K562 (cell line): ENCODE results near the gene SCN7A. TPM values are rescaled to one million over a fixed set of nuclear protein-coding genes. Genes with fewer than 3 reads are reported as not detected.

Experiments used
- ATAC-seq: fragments of 200-7000 bp; cut with Tn5 transposase; 3 replicates; pipeline ENCODE4 v1.9.1; 2020; ENCODE audit warnings: moderate library complexity
- BruUV-seq: library from RNA; stranded (reverse); fragments of 400-500 nt; replicated peaks from 2 replicates; lab custom pipeline; 2021; lab: Mats Ljungman, UMichigan
- CTCF ChIA-PET: fragments of 300-600 bp; formaldehyde crosslinking; extraction: SDS; loops from one replicate; lab custom pipeline; 2021; ENCODE audit warnings: low intra/inter-chr PET ratio; lab: Yijun Ruan, JAX
- POLR2A ChIA-PET: fragments of 300-600, 350-650 bp; sonication (Branson Sonifier 250); formaldehyde crosslinking; extraction: SDS; loops from one replicate; lab custom pipeline; 2021; ENCODE audit warnings: antibody characterized with exemption, inconsistent platforms; lab: Yijun Ruan, JAX
- DNase-seq, 4 experiments: peaks; one replicate each; pipeline versions ENCODE4 v3.0.0 to v3.0.0-alpha.2; 2011 to 2018; ENCODE audit warnings: low spot score in 3 of 4, mixed read lengths in 3 of 4; ENCODE audit errors: extremely low read depth in 1 of 4
- FAIRE-seq: peaks from 2 replicates; lab custom pipeline; 2011; peaks lifted over from hg19 to GRCh38; lab: Jason Lieb, UNC
- H2AFZ ChIP-seq: 2 replicates; pipeline ENCODE4 v1.6.0; 2011; ENCODE audit warnings: low read depth, low read length, control low read depth, inconsistent platforms
- H3K27ac ChIP-seq: fragments of 200-600 bp; 3 replicates; pipeline ENCODE4 v1.8.0; 2011; ENCODE audit warnings: low read depth, mild to moderate bottlenecking, control low read depth, inconsistent platforms, low read length, moderate library complexity, mixed read lengths; ENCODE audit errors: extremely low read depth
- H3K27me3 ChIP-seq, 2 experiments: fragments of 300-600 bp in 1 of 2; 2 replicates in 1 of 2; 3 replicates in 1 of 2; pipeline versions ENCODE4 v1.6.0 to v1.8.0; 2011; ENCODE audit warnings: inconsistent platforms in 2 of 2, low read length in 2 of 2, mild to moderate bottlenecking in 1 of 2, mixed read lengths in 1 of 2, moderate library complexity in 1 of 2; ENCODE audit not compliant: control insufficient read depth in 2 of 2, insufficient read depth in 2 of 2
- H3K36me3 ChIP-seq: fragments of 300-600 bp; 3 replicates; pipeline ENCODE4 v1.8.0; 2011; ENCODE audit warnings: mild to moderate bottlenecking, low read length, inconsistent platforms; ENCODE audit not compliant: control insufficient read depth, insufficient read depth
- H3K4me1 ChIP-seq, 2 experiments: fragments of 200-600 bp in 1 of 2; replicated peaks in 1 of 2; 2 replicates in 1 of 2; 3 replicates in 1 of 2; pipeline versions ENCODE4 v1.5.1 to v1.8.0; 2011; ENCODE audit warnings: inconsistent platforms in 2 of 2, low read length in 2 of 2, mild to moderate bottlenecking in 1 of 2, mixed read lengths in 1 of 2, moderate library complexity in 1 of 2; ENCODE audit not compliant: control insufficient read depth in 2 of 2, insufficient read depth in 2 of 2
- H3K4me2 ChIP-seq: 2 replicates; pipeline ENCODE4 v1.6.1; 2011; ENCODE audit warnings: low read length, control low read depth, inconsistent platforms, mixed read lengths; ENCODE audit not compliant: insufficient read depth
- H3K4me3 ChIP-seq: fragments of 200-600 bp; sonication (generic), shearing (Covaris generic); 2 replicates; pipeline ENCODE4 v1.5.1; 2016; ENCODE audit warnings: control low read depth, inconsistent platforms
- H3K79me2 ChIP-seq: fragments of 200-600 bp; 3 replicates; pipeline ENCODE4 v1.8.0; 2011; ENCODE audit warnings: low read length, inconsistent platforms; ENCODE audit not compliant: control insufficient read depth, insufficient read depth
- H3K9ac ChIP-seq, 2 experiments: 2 replicates each; pipeline versions ENCODE4 v1.6.0 to v1.6.1; 2011; ENCODE audit warnings: low read depth in 2 of 2, low read length in 2 of 2, control low read depth in 1 of 2, inconsistent platforms in 1 of 2, mild to moderate bottlenecking in 1 of 2, mixed read lengths in 1 of 2; ENCODE audit not compliant: insufficient read depth in 1 of 2
- H3K9me1 ChIP-seq: one replicate; pipeline ENCODE4 v1.6.0; 2011; ENCODE audit warnings: inconsistent platforms, mild to moderate bottlenecking, low read length, moderate library complexity; ENCODE audit not compliant: control insufficient read depth, insufficient read depth
- H3K9me3 ChIP-seq: replicated peaks from 2 replicates; pipeline ENCODE4 v1.5.1; 2011; ENCODE audit warnings: low read depth, low read length, inconsistent platforms; ENCODE audit not compliant: control insufficient read depth, insufficient read depth
- H4K20me1 ChIP-seq: replicated peaks from 2 replicates; pipeline ENCODE4 v1.6.1; 2011; ENCODE audit warnings: low read length, inconsistent platforms, mixed read lengths; ENCODE audit not compliant: control insufficient read depth, insufficient read depth
- CBX1 ChIP-seq: sonication (generic); IDR thresholded peaks from 2 replicates; pipeline ENCODE4 v1.6.1; 2016; ENCODE audit warnings: antibody characterized with exemption, low read depth, mild to moderate bottlenecking
- DEAF1 ChIP-seq: fragments of 450-650 bp; formaldehyde crosslinking; IDR thresholded peaks from 2 replicates; pipeline ENCODE4 v1.4.0; 2020; ENCODE audit warnings: mild to moderate bottlenecking, moderate library complexity
- DPF2 ChIP-seq: fragments of 450-650 bp; IDR thresholded peaks from 2 replicates; pipeline ENCODE4 v1.6.1; 2016
- MTA3 ChIP-seq: fragments of 450-650 bp; formaldehyde crosslinking; IDR thresholded peaks from 2 replicates; pipeline ENCODE4 v1.6.1; 2017; ENCODE audit warnings: mild to moderate bottlenecking, borderline replicate concordance
- SMAD3 ChIP-seq: fragments of 450-650 bp; formaldehyde crosslinking; conservative IDR thresholded peaks from 2 replicates; pipeline ENCODE4 v1.4.0; 2020; ENCODE audit warnings: mild to moderate bottlenecking
- SRSF7 ChIP-seq: fragments of 200-400 bp; formaldehyde crosslinking; optimal IDR thresholded peaks from 2 replicates; pipeline ENCODE3; 2017; ENCODE audit warnings: mild to moderate bottlenecking, low read depth, low read length
- TCFL5 ChIP-seq: fragments of 250-450 bp; sonication (Bioruptor Pico); conservative IDR thresholded peaks from 2 replicates; pipeline ENCODE4 v1.6.1; 2021; ENCODE audit warnings: mild to moderate bottlenecking, moderate library complexity, matching md5 sums
- ZBTB26 ChIP-seq: fragments of 450-650 bp; formaldehyde crosslinking; IDR thresholded peaks from 2 replicates; pipeline ENCODE4 v1.4.0; 2022; ENCODE audit warnings: missing genetic modification characterization
- ZBTB9 ChIP-seq: fragments of 450-650 bp; formaldehyde crosslinking; IDR thresholded peaks from 2 replicates; pipeline ENCODE4 v1.4.0; 2020; ENCODE audit warnings: mild to moderate bottlenecking, moderate library complexity
- ZFP36 ChIP-seq: fragments of 150-350 bp; IDR thresholded peaks from 2 replicates; pipeline ENCODE4 v1.6.1; 2018; ENCODE audit warnings: low read length, low read depth; ENCODE audit not compliant: partially characterized antibody
- ZNF280B ChIP-seq: fragments of 250-450 bp; sonication (Bioruptor Pico); IDR thresholded peaks from 2 replicates; pipeline ENCODE4 v1.5.1; 2021; ENCODE audit warnings: mild to moderate bottlenecking
- ZNF316 ChIP-seq: fragments of 450-650 bp; IDR thresholded peaks from 2 replicates; pipeline ENCODE4 v1.6.1; 2016
- ZNF589 ChIP-seq: fragments of 200-800 bp; sonication (Bioruptor generic); IDR thresholded peaks from 2 replicates; pipeline ENCODE4 v1.6.1; 2016; ENCODE audit warnings: low read depth, missing genetic modification characterization, missing compliant biosample characterization
- ZNF644 ChIP-seq: fragments of 200-800 bp; sonication (Bioruptor generic); IDR thresholded peaks from 2 replicates; pipeline ENCODE4 v1.6.1; 2016; ENCODE audit warnings: low read depth, missing genetic modification characterization, missing compliant biosample characterization
- WGBS: fragments of 100-300 bp; shearing (Covaris generic); methylation state at CpG from one replicate; pipeline ENCODE4 v1.1.6; 2016; ENCODE audit warnings: low coverage, mixed read lengths; ENCODE audit not compliant: insufficient coverage; ENCODE audit errors: missing lambda C conversion rate; 5-methylcytosine and 5-hydroxymethylcytosine counted together
- in situ Hi-C: fragments of 300-500 bp; cut with MboI; formaldehyde crosslinking; loops from 4 replicates; pipeline ENCODE4 v1.15.0; 2018; ENCODE audit warnings: inconsistent platforms, mixed read lengths
- intact Hi-C: fragments of 100-400 bp; cut with micrococcal nuclease; formaldehyde crosslinking; loops from 2 replicates; pipeline ENCODE4 v1.14.2; 2022
- polyA plus RNA-seq, 8 experiments: library from polyadenylated mRNA; depleted of rRNA in 4 of 8; stranded (reverse) in 5 of 8; unstranded in 3 of 8; fragments of >200 nt; fragmentation: Nextera tagmentation in 2 of 8; fragmentation: Illumina TruSeq in 1 of 8; extraction: Ambion mirVana in 2 of 8; extraction: Trizol in 1 of 8; gene quantifications; 2 replicates each; pipeline versions ENCODE4 v1.2.1 to v1.2.3, GENCODE V29; 2011 to 2014; ENCODE audit warnings: inconsistent platforms in 1 of 8, missing spikeins in 1 of 8
- total RNA-seq, 7 experiments: library from RNA; depleted of rRNA in 6 of 7; stranded (reverse); fragments of >200 nt in 6 of 7; fragmentation: Illumina TruSeq in 2 of 7; extraction: Trizol in 2 of 7; gene quantifications; 2 replicates each; pipeline versions ENCODE4 v1.2.1 to v1.2.3, GENCODE V29; 2011 to 2021; ENCODE audit warnings: low replicate concordance in 1 of 7

SCN7A gene
- total and polyA plus RNA-seq, 9 of the 15 experiments (the other 6 are each of a cell fraction or from before 2014, with no cell fraction given): under 0.01 to 0.05 (median 0.03) TPM; not detected in 3

GRCh38 chr2:166357068-166357949 is 136.7 kb downstream of the SCN7A start:
- in situ Hi-C loops: no loop called here
- POLR2A ChIA-PET: interaction anchor here (0.7 to 2.6 kb wide), 7 partner anchors 10 to 42 kb away, joined by 3 to 12 read pairs (median 4); no protein-coding TSS in a partner anchor
- CTCF ChIA-PET: interaction anchor here (0.6 kb wide), 1 partner anchor 413 kb away, joined by 3 read pairs; no protein-coding TSS in a partner anchor
- Histone ChIP-seq H3K27ac (peak overlapping the region; percentile 85), H3K4me3 (no peak overlapping the region), H2AFZ (peak overlapping the region; percentile 83), H4K20me1 (no peaks in the 10 kb centered on the region), H3K4me1 (peaks cover 6 to 39% of the 10 kb centered on the region in 2 experiments), H3K36me3 (no peaks in the 10 kb centered on the region), H3K79me2 (peaks cover 49% of the 10 kb centered on the region), H3K4me2 (peak overlapping the region; percentile 76), H3K9ac (peak overlapping the region in 1 of 2 experiments; percentile 51; a peak in 1 of 4 replicates), H3K27me3 (no peaks in the 10 kb centered on the region), H3K9me3 (no peaks in the 10 kb centered on the region), H3K9me1 (no peaks in the 10 kb centered on the region)
- peak; percentile 59 for ATAC-seq
- peak in 2 of 4 experiments; percentile 64 to 90 for DNase-seq
- intact Hi-C loops: loop anchor here (1.0 kb wide), 1 partner anchor 19 kb away; no protein-coding TSS in a partner anchor
- no TSS peak for BruUV-seq
- 21% methylated on average over 7 of the region's 7 CpGs for WGBS
- peak; percentile 83 for FAIRE-seq
- peak; percentile 68; the same call in 1 of the 2 replicates for TF ChIP-seq MTA3
- TF ChIP-seq DEAF1 (CRISPR knock-in tag): 0 out of 2 replicates have a peak, but pooled peaks have one; percentile 21
- 0 out of 2 replicates have a peak, but pooled peaks have one; percentile 2 for TF ChIP-seq ZNF644 (tag)
- TF ChIP-seq DPF2: peak; percentile 81
- no peak for TF ChIP-seq SRSF7
- TF ChIP-seq ZNF316: peak; percentile 99
- peak; percentile 76 for TF ChIP-seq SMAD3 (CRISPR knock-in tag)
- TF ChIP-seq ZBTB9 (CRISPR knock-in tag): peak; percentile 15
- TF ChIP-seq ZBTB26: peak; percentile 84
- TF ChIP-seq ZFP36: peak; percentile 74
- no peak for TF ChIP-seq TCFL5 (CRISPR knock-in tag)
- no peak for TF ChIP-seq CBX1
- TF ChIP-seq ZNF589 (CRISPR knock-in tag): peak; percentile 92
- TF ChIP-seq ZNF280B (CRISPR knock-in tag): 0 out of 2 replicates have a peak, but pooled peaks have one; percentile 21
